HG02840 (cell line): ENCODE results near the gene PPP1R11.

Source experiments
- ATAC-seq: cut with Tn5 transposase; IDR thresholded peaks from one replicate; pipeline ENCODE4 v1.9.1; 2021; ENCODE audit warnings: mild to moderate bottlenecking, moderate library complexity, moderate number of reproducible peaks; ENCODE audit not compliant: unreplicated experiment, low FRiP score

The PPP1R11 gene

DNA sequence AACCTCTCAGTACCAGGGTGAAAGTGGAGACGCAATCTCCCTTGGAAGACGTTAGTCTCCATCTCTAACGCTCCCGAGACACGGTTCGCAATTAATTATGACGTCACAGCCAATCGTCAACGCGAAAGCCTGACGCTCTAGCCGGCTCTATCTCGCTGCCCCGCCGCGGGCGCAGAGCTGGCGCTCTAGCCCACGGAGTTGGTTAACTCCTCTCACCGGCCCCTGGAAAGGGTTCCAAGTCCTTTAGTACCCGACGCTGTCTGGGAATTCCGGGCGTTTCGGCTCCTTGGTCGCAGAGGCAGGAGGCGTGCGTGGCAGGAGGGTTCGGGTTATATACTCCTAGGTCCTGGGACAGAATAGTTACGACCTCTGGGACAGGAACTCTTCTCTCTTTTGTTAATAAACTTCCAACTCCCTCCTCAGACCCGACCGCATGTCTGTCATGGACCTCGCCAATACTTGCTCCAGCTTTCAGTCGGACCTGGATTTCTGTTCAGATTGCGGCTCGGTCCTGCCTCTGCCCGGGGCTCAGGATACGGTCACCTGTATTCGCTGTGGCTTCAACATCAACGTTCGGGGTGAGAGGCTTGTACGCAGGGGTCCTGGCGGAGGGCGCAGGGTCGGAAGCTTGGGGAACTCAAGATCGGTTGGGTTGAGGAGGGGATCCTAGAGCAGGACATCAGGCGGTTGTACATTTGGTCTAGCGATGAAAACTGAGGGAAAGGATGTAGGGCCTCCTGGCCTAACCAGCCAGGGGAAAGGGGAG lies 5.7 kb upstream of the PPP1R11 start, which contains the start of gene POLR1H:
POLR1H (plus strand) TSS at position 174 of the 766 bp plus-strand sequence; CDS start at position 434, 260 bp downstream.
- ATAC-seq, result peak; percentile 82

DNA sequence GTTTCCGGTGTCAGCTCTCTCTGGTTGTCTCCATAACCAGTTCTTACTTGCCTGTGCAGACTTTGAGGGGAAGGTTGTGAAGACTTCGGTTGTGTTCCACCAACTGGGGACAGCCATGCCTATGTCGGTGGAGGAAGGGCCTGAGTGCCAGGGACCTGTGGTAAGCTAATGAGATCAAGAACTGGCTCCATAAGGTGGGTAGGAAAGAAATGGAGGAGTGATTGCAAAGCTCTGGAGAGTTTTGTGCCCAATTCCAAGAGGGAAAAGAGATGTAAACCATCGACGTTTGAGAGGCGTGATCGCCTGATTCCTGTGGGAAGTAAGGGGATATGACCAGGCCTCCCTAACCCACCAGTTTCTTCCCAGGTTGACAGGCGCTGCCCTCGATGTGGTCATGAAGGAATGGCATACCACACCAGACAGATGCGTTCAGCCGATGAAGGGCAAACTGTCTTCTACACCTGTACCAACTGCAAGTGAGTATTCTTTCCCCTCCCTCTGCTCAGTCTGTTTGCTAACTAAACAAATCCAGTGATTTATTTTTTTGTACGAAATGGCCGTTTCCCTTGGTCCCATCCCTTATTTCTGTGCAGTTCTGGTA lies 5.0 kb upstream of the PPP1R11 start:
- ATAC-seq, result no peak

DNA sequence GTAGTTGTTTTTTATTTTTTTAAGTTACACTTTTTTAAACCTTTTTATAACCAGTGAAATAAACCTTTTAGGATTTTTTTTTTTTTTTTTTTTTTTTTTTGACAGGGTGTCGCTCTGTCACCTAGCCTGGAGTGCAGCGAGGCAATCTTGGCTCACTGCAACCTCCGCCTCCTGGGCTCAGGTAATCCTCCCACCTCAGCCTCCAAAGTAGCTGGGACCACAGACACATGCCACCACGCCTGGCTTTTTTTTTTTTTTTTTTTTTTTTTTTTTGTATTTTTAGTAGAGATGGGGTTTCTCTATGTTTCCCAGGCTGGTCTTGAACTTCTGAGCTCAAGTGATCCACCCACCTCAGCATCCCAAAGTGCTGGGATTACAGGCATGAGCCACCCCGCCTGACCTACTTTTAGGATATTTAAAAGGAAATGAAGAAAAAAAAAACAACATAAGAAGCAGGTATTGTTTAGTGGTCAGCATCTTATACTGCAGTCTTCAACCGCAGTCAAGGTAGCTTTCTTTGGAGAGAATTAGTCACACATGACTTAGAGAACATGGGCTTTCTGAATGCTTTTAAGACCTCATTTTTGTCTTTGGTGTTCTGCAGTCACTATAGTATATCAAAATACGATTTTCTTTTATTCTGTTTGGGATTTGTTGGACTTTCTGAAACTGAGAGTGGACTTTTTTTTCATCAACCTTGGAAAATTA lies 4.4 kb upstream of the PPP1R11 start:
- ATAC-seq, result no peak

DNA sequence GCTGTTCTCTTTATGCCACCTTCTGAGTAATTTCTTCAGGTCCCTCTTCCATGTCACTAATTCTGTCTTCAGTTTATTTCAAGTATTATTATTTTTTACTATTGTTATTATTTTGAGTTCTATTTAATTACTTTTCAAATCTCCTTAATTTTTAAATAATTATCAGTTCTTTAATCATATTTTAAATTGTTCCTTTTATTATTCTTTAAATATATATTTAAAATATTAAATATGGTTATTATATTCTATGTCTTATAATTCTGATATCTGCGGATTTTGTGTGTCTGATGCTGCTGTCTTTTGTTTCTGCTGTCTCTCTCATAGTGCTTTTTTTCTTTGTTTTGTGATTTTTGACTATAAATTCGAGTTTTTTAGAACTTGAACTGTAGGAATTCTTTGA lies 3.7 kb upstream of the PPP1R11 start:
- no peak for ATAC-seq

DNA sequence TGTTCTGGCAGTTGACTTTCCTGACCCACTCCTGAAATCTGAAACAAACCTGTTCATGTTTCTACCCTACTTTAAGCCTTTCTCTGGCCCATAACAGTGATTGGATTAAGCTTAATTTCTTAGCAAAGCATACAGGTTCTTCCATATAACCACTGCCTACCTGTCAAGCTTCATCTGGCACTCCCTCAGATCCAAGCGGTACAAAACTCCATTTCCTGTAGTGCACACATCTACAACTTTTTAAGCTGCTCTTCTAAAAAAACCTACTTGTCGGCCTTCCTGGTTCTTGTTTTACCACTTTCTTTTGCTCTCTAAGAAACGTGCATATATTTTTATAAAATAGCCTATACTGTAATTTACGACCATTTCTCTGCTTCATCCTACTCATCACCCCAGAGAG lies 916 bp upstream of the PPP1R11 start:
- ATAC-seq, result no peak

DNA sequence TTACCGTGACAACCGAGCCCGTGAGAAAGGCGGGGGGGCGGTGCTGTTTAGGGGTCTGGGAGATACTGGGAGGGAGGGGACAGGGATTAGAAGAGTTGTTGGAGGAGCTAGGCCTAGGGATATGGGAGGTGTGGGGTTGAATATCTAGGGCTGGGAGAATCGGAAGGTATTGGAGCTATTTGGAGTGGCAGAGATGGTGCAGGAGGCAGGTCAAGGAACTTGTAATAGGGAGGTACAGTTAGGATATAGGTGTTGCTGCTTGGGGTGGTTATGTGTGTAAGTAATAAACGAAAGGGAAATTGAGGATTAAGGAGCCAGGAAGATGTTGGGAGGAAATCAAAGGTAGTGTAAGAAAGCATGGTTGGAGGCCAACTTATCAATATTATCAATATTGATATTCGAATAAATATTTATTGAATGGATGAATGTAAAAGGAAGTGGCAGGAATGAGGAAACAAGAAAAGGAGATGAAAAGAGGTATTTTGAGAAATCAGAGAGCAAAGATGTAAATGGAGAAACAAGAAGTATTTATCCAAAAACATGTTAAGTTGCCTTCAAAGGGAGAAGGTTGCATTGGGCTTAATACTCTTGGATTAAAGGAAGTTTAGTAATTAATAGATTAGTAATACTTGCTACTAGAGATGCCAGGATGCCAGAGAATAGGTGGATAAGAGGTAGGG lies 602 bp downstream of the PPP1R11 start:
- no peak for ATAC-seq

DNA sequence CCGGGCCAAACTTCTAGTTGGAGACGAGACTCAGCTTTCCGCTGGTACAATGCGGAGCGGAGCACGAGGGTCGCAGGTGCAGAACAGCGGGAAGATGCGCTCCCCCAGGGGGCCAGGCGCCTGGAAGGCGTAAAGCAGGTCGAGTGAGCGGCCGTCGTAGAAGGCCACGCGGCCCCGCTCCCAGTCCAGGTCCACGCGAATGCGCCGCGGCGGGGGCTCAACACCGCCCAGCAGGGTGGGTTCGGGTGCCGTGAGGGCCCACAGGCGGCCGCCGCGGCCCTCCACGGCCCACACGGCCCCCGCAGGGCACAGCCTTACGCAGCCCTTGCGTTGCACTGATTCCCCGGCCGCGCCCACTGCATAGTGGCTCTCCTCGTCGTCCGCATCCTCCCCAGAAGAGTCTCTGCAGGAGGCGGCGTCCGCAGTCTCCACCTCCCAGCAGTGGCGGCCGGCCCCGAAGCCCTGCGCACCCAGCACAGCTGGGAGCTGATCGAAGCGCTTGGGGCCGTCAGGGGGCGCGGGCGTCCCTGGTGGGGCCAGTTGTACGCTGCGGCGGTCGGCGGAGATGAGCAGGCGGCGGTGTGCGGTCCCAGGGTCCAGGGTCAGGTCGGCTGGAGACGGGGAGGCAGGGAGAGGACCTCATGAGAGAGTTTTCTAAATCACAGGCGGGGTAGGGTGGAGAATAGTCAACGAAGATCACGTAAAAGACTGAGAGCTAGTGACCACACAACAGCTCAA lies 4.3 kb downstream of the PPP1R11 start:
- ATAC-seq, result no peak

DNA sequence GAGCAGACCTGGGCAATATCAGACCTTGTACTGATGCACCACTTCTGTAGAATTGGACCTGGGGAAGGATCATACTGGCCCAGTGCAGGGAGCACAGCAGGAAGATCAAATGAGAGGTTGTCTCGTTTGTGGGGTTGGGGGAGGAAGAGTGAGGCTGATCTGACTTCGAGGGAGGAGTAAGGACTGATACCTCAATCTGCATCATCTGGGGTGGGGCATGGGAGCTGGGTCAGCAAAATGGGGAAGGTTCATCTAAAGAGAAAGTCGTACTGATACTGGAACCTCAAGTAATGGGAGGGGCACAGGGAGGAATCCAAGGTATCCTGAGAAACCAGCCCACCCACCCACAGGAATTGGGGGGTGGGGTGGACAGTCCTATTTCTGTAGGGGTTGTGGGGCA lies 4.9 kb downstream of the PPP1R11 start:
- no peak for ATAC-seq

DNA sequence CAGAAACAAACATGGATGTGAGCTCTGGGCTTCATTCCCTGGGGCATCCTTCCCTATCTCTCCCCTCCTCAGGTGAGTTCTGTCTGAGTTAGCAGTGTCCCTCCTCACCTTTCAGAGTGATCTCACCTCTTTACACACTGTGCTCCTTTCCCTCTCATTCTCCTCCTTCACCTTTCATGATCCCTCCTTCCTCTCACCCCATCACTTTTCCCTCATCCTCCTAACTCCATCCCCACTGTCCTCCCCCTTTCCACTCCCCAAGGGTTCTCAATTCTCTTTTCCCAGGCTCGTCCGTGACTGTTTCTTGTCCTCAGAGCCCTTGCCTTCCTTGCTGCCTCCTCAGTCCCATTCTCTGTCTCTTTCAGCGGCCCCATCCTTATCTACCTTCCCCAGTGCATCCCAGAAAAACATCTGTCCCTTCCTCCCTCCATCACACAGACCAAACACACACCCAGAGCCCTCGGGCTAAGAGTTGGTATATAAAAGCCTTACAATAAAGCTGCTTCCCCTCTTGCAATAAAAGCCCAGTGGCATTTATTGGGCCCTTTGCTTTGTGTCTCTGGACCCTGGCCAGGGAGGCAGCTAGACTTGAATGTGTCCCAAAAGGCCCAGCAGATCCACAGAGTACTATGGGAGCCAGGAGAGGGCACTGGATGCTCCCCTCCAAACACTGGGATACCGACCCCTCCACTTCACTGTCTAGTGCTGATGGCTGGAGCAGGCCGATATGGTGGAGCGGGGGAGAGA lies 6.7 kb downstream of the PPP1R11 start:
- no peak for ATAC-seq

DNA sequence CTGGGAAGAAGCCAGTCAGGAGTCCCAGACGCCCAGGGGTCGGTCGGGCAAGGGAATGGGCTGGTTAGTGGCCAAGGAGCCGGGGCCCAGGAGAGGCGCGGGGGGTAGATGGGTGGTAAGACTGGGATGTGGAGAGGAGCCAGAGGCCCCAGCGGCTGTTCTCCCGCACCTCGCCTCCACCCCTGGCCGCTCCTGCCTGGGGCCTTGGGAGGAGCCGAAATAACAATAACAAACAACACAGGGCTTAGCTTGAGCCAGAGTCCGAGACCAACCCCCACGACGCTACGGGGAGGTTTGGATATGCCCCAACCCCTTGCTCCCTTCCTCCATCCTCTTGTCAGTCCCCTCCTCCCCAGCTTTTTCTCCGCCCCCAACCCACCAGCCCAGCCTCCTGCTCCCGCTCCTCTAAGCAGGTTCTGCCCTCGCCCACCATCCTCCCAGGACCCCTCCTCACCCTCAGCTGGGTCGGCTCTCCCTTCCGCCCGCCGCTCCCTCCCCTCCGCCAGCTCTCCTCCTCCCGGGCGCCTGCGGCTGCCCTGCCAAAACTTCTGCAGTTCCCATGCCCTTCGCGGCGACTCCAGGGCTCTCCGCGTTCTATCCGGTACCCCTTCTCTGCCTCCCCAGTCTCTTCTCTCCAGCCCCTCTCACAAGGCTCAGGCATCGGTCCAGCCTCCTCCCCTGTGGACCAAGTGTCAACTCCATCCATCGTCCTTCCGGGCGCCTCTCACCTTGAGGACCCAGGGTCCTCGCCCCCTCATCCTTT lies 7.5 kb downstream of the PPP1R11 start:
- ATAC-seq, result no peak

DNA sequence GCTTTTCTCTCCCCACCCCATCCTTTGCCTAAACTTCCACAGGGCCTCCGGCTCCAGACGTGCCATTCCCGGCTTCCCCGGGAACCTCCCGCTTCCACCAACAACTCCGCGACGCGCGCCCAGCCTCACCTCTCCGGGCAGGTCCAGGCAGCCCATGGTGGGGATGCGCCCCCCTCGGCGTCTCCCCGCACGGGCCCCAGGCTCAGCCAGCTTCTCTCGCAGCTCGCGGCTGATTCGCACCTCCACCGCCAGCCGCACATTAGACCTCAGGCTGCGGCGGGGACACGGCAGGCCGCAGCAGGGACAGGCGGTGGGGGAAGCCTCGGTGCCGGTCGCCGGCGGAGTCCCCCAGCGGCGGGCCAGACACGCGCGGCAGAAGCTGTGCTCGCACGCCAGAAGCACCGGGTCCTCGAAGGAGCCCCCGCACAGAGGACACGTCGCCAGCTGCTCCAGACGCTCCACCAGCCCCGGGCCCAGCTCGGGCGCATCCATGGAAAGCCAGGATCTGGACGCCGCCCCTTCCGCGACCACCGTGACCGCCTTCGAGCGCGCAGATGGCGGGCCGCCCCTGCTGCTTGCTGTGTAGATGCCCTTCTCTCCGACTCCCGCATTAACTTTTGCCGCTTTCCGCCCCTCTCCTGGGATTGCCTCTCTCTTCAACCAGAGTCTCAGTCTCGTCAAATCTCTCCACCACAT lies 8.2 kb downstream of the PPP1R11 start, which contains the start of gene RNF39:
RNF39 (minus strand) TSS at position 676 of the 696 bp plus-strand sequence; CDS start at position 492, 184 bp downstream.
- no peak for ATAC-seq

DNA sequence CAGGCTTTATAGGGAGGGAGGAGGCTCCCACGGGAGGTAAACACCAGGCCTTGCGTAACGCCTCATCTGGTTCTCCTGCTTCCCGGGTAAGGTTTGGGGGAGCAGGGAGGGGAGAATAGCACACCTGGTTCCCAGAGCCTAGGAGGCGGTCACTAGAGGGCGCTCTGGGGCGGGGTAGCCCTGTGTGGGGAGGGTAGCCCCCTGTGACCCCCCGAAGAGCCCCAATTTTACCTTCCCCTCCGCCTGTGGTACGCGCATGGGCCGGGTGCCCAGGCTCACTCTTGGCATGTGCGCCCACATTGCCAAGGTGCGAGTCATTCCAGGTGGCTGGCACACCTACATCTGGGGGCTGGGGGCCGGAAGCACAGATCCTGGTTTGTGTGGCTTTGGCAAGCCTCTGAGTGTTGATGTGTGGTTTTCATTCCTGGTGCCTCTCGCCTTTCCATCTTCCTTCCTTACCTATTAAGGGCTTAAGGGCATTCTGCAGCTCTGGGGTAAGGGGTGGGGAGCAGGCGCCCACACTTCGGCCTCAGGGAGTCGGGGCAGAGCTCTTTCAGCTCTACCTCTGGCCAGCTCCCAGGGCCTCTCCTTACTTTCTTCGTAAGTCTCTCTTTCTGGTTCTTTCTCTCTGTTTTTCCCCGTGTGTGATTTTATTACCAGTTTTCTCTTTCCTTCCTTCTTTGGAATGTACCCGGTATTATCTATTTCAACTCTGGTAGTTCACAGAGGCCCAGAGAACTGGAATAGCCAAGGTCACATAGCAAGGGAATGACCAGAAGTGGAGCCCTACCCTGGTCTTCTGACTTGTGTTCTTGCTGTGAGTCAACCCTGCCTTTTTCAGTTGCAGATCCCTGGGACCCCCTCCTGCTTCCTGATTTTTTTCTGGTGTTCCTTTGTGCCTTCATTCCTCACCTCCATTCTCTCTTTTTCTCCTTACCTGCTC lies 9.1 kb downstream of the PPP1R11 start:
- ATAC-seq, result no peak

DNA sequence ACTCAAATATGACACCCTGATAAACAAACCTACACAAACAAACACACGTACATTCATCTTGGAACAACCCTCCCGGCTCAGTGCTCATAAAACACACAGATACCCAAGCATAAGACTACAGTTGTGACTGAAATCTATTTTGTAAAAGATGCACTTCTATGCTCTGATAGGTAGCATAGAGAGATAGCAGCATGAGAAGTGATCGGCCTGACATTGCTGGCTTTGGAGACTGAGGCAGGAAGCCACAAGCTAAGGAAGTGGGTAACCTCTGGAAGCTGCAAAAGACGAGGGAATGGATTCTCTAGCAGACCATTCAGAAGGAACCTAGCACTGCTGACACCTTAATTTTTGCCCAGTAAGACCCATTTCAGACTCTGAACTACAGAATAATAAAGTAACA lies 10.2 kb downstream of the PPP1R11 start:
- ATAC-seq, result no peak

DNA sequence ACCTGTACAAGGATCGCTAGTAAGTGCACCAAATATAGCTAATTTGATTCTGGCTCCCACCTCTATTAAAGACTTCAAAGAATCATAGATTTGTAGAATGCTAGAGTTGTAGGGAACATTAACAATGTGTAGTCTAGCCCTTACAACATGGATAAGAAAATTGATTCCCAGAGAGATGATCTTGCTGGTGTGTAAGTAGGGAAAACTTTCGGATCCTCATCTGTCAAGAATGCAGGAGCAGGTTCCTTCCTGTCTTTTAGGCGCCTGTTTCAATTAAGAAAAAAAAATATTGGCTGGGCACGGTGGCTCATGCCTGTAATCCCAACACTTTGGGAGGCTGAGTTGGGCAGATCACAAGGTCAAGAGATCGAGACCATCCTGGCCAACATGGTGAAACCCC lies 20.9 kb downstream of the PPP1R11 start:
- ATAC-seq, result no peak

DNA sequence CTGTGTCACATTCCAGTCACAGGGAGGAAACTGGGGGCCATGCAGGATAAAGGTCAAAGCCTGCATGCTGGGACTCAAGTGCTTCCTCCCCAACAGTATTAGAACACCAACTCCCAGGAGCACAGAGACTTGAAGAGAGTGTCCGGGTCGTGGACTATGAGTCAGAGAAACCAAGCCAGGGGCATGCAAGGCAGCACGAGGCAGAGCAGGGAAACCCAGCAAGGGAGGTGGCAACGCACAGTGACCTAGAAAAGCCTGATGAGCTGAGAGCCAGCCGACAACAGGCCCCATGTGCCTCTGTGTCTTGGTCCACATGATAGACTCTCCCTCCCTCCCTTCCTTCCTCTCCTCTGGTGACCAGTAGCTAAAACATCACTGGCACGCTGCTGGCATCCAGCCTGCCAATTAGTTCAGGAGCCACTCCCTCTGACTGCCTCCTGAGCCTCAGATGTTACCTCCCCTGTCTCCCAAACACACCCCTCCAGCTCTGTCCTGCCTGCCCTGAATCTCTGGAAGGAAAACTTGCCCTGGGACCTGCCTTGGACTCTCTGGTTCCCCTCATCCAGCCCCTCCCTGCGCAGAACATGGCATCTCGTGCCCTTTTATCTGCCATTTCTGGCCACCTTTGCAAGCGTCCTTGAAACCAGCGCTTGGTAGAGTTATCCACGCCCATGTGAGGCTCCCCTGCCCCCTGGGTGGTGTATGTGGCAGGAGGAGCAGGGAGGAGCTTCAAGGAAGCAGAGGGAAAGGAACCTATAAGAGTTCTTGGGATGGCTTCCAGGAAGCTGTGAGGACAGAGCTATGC lies 24.8 kb downstream of the PPP1R11 start:
- ATAC-seq, result no peak

DNA sequence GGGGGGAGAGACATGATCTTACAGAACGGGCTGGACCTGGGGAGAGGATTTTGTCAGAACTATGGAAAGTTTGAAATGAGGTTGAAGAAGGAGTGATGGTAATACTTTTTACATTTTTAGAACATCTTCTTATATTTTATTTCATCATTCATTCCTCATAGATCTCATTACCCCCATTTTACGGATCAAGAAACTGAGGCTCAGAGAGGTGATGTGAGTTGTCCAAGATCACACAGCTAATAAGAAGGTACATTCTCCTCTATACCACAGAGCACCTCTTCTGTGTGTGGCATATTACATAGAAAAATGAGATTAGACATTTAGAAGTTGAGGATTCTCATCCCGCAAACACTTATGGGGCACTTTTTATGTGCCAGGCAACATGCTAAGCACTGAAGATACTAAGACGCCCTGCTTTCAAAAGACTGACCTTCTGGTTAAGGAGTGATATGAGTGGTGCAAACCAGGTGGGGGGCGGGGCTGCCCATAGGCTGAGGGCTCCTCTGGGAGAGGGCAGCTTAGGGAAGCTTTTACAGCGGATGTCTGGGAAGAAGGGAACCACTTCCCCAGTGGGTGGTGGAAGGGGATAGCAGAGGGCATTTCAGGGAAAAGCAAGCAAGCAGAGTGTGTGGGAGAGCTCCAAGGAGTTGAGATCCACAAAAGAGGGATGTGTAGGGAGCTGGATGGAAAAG lies 26.0 kb downstream of the PPP1R11 start:
- ATAC-seq, result no peak
